ENCODE measurements around the gene TRIM62.

- TF ChIP-seq TAF1 (conservative IDR thresholded peaks at IDR 0.05), result no peak
- TF ChIP-seq MAX (IDR thresholded peaks at IDR 0.05), result no peak
- TF ChIP-seq CTCF (IDR thresholded peaks at IDR 0.05; ENCODE audit: low read depth, low read length, missing input control), result no peak
- TF ChIP-seq GABPA (IDR thresholded peaks at IDR 0.05 in 1 of 2, conservative IDR thresholded peaks at IDR 0.05 in 1 of 2), result no peak
- no peak for TF ChIP-seq RAD21 (IDR thresholded peaks at IDR 0.05)
Observed at GRCh38 chr1:33120436-33121231, 61.2 kb downstream of the TRIM62 start.
